MCF 10A (cell line): ENCODE results near the gene MUC2. TPM values are rescaled to one million over a fixed set of nuclear protein-coding genes. Genes with fewer than 3 reads are reported as not detected.

Source experiments
- BruUV-seq: library from RNA; stranded (reverse); fragments of 400-500 nt; replicated peaks from 2 replicates; lab custom pipeline; 2021; lab: Mats Ljungman, UMichigan
- CTCF ChIA-PET: fragments of 300-600 bp; sonication (Branson Sonifier 250); formaldehyde crosslinking; extraction: SDS; loops from one replicate; lab custom pipeline; 2021; ENCODE audit warnings: antibody characterized with exemption, inconsistent platforms; lab: Yijun Ruan, JAX
- POLR2A ChIA-PET: fragments of 300-600, 350-650 bp; sonication (Branson Sonifier 250); formaldehyde crosslinking; extraction: SDS; loops from one replicate; lab custom pipeline; 2020; ENCODE audit warnings: antibody characterized with exemption, inconsistent platforms; lab: Yijun Ruan, JAX
- DNase-seq: peaks from one replicate; pipeline ENCODE4 v3.0.0-alpha.2; 2018; ENCODE audit not compliant: unreplicated experiment
- H3K27ac Mint-ChIP-seq: one replicate; pipeline ENCODE4 v1.8.0; 2022; ENCODE audit warnings: mild to moderate bottlenecking, low read depth, mixed read lengths; ENCODE audit not compliant: unreplicated experiment
- H3K27me3 Mint-ChIP-seq: one replicate; pipeline ENCODE4 v1.8.0; 2022; ENCODE audit warnings: mixed read lengths; ENCODE audit not compliant: insufficient read depth, unreplicated experiment
- H3K36me3 Mint-ChIP-seq: one replicate; pipeline ENCODE4 v1.8.0; 2022; ENCODE audit warnings: mild to moderate bottlenecking, moderate library complexity, mixed read lengths; ENCODE audit not compliant: insufficient read depth, unreplicated experiment
- H3K4me1 Mint-ChIP-seq: one replicate; pipeline ENCODE4 v1.8.0; 2022; ENCODE audit warnings: mixed read lengths; ENCODE audit not compliant: insufficient read depth, unreplicated experiment
- H3K4me3 Mint-ChIP-seq: one replicate; pipeline ENCODE4 v1.8.0; 2022; ENCODE audit warnings: mild to moderate bottlenecking, moderate library complexity, mixed read lengths; ENCODE audit not compliant: unreplicated experiment
- H3K9me3 Mint-ChIP-seq: one replicate; pipeline ENCODE4 v1.8.0; 2022; ENCODE audit warnings: mixed read lengths; ENCODE audit not compliant: unreplicated experiment
- CTCF ChIP-seq: fragments of 200-600 bp; IDR thresholded peaks from one replicate; pipeline ENCODE4 v1.8.0; 2022; ENCODE audit warnings: antibody characterized with exemption, mild to moderate bottlenecking; ENCODE audit not compliant: unreplicated experiment
- intact Hi-C: fragments of 100-400 bp; cut with micrococcal nuclease; formaldehyde crosslinking; loops from 2 replicates; pipeline ENCODE4 v1.14.1; 2022
- total RNA-seq: library from RNA; stranded (reverse); gene quantifications from 2 replicates; pipeline ENCODE4 v1.2.3, GENCODE V29; 2022

The MUC2 gene
- total RNA-seq, 1 experiment from 2014 or later: 0.02 TPM

- DNase-seq: no peak
- Mint-ChIP-seq H3K4me1 (no peaks in the 10 kb centered on the region), H3K27ac (no peak overlapping the region), H3K9me3 (peaks cover 11% of the 10 kb centered on the region), H3K27me3 (no peaks in the 10 kb centered on the region), H3K4me3 (no peak overlapping the region), H3K36me3 (no peaks in the 10 kb centered on the region)
- no TSS peak for BruUV-seq
- no peak for TF ChIP-seq CTCF
- CTCF ChIA-PET: no interaction called here
- intact Hi-C loops: no loop called here
- POLR2A ChIA-PET: no interaction called here
Measured at GRCh38 chr11:1031121-1031899, 43.4 kb upstream of the MUC2 start.

- Mint-ChIP-seq H3K27me3 (no peaks in the 10 kb centered on the region), H3K9me3 (peaks cover 11% of the 10 kb centered on the region), H3K4me3 (no peak overlapping the region), H3K36me3 (no peaks in the 10 kb centered on the region), H3K27ac (no peak overlapping the region), H3K4me1 (no peaks in the 10 kb centered on the region)
- no peak for DNase-seq
- CTCF ChIA-PET: interaction anchor here (0.6 kb wide), 1 partner anchor 47 kb away, joined by 4 read pairs; no protein-coding TSS in a partner anchor
- BruUV-seq: no TSS peak
- intact Hi-C loops: no loop called here
- POLR2A ChIA-PET: interaction anchor here (1.3 kb wide), 1 partner anchor 8 kb away, joined by 3 read pairs; no protein-coding TSS in a partner anchor
- no peak for TF ChIP-seq CTCF
Measured at GRCh38 chr11:1032310-1032891, 42.3 kb upstream of the MUC2 start.

- DNase-seq: no peak
- TF ChIP-seq CTCF: no peak
- no peaks in the 10 kb centered on the region for H3K36me3 Mint-ChIP-seq
- ChIA-PET CTCF (no interaction called here), POLR2A (interaction anchor here (1.3 kb wide), 1 partner anchor 8 kb away, joined by 3 read pairs; no protein-coding TSS in a partner anchor)
- H3K9me3 Mint-ChIP-seq: peaks cover 11% of the 10 kb centered on the region
- H3K27ac Mint-ChIP-seq: no peak overlapping the region
- H3K4me1 Mint-ChIP-seq: no peaks in the 10 kb centered on the region
- no peaks in the 10 kb centered on the region for H3K27me3 Mint-ChIP-seq
- intact Hi-C loops: no loop called here
- no peak overlapping the region for H3K4me3 Mint-ChIP-seq
- no TSS peak for BruUV-seq
Measured at GRCh38 chr11:1033016-1033798, 41.5 kb upstream of the MUC2 start.

- no TSS peak for BruUV-seq
- no peak overlapping the region for H3K27ac Mint-ChIP-seq
- TF ChIP-seq CTCF: no peak
Measured at GRCh38 chr11:1034001-1034400, 40.7 kb upstream of the MUC2 start.

More at GRCh38 chr11:1034001-1034400, 40.7 kb upstream of the MUC2 start:
- peaks cover 11% of the 10 kb centered on the region for H3K9me3 Mint-ChIP-seq
- ChIA-PET CTCF (no interaction called here), POLR2A (interaction anchor here (1.3 kb wide), 1 partner anchor 9 kb away, joined by 3 read pairs; no protein-coding TSS in a partner anchor)
- H3K36me3 Mint-ChIP-seq: no peaks in the 10 kb centered on the region
- H3K27me3 Mint-ChIP-seq: no peaks in the 10 kb centered on the region
- H3K4me1 Mint-ChIP-seq: peaks cover 1% of the 10 kb centered on the region
- H3K4me3 Mint-ChIP-seq: no peak overlapping the region
- intact Hi-C loops: no loop called here
- DNase-seq: no peak
